Measurements from ENCODE around the gene RAB39B.

Gene RAB39B

GRCh38 chrX:155215443-155216178 lies 48.7 kb downstream of the RAB39B start:
- DNase-seq: no peak

- DNase-seq: no peak
Measured at GRCh38 chrX:155213731-155214130, 50.6 kb downstream of the RAB39B start.

GRCh38 chrX:155211208-155211607 lies 53.1 kb downstream of the RAB39B start:
- no peak for DNase-seq

All from fibroblast of upper back skin (primary cell).